VCaP (cell line): ENCODE results near the gene MGAT5.
"Not testable (repeated sequence)": the region's sequence is repeated elsewhere in the genome, so short reads cannot be mapped to it uniquely, and the experiment has no call there.

Experiments
- H3K27ac ChIP-seq: fragments of 450-650 bp; 2 replicates; pipeline ENCODE4 v1.5.1; 2017
- TF ChIP-seq, protein P1 (sequence below): fragments of 450-650 bp; conservative IDR thresholded peaks from 2 replicates; pipeline ENCODE4 v1.5.1; 2017; ENCODE audit warnings: mild to moderate bottlenecking, moderate library complexity

MGAT5 gene

DNA sequence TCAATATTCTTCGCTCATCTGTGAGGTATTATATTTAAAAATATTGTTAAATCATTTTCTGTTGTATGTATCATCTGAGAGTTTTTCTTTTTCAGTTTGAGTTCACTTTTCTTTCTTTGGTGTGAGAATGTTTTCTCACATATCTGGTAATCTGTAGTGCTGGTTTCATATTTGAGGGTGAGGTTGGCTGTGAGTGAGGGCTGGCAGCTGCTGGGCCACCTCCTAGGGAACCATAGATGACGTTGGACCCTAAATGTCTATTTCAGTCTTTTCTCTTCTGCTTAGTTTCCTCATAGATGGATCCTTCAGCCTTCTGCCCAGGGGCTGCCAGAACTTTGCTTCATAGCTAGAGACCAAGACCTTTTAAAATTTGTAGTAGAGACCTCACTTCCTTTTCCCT, 33.5 kb downstream of the MGAT5 start:
- no peak overlapping the region for H3K27ac ChIP-seq
- TF ChIP-seq, protein P1, sequence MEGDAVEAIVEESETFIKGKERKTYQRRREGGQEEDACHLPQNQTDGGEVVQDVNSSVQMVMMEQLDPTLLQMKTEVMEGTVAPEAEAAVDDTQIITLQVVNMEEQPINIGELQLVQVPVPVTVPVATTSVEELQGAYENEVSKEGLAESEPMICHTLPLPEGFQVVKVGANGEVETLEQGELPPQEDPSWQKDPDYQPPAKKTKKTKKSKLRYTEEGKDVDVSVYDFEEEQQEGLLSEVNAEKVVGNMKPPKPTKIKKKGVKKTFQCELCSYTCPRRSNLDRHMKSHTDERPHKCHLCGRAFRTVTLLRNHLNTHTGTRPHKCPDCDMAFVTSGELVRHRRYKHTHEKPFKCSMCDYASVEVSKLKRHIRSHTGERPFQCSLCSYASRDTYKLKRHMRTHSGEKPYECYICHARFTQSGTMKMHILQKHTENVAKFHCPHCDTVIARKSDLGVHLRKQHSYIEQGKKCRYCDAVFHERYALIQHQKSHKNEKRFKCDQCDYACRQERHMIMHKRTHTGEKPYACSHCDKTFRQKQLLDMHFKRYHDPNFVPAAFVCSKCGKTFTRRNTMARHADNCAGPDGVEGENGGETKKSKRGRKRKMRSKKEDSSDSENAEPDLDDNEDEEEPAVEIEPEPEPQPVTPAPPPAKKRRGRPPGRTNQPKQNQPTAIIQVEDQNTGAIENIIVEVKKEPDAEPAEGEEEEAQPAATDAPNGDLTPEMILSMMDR = no peak

DNA sequence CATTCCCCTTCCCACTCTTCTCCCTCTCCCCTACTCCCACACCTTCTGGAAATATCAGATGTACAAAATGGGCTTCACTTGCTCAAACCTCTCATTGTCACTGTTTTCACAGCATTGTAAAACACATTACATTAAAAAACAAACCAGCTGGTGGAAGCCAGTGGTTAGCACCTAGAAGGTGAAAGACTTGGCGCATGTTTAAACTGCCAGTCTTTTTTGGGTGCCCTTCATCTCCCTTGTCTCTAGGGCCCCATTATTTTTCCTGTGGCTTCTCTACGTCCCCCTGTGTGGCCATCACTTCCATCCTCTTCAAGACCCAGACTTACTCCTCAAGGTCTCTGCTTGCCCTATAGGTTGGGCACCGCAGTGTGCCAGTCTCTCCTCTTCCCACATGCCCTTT, 34.9 kb downstream of the MGAT5 start:
- TF ChIP-seq, protein P1 = no peak
- no peak overlapping the region for H3K27ac ChIP-seq

DNA sequence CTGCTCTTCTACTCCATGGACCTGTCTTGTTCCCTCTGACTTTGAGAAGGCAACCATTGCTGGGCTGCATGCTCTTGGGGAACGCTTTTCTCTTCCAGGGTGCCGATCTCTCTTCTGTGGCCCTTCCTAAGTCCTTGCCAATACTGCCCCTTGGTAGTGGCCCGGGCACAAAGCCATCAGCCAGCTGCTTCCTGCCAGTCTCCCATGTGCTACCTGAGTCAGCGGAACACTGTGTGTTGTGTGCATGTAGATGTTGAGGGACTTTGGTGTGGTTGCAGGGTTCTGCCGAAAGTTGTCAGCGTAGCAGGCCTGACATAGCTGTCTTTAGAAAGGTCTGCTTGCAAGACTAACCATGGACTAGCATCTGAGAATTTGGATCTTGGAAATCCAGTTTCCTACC, 35.4 kb downstream of the MGAT5 start:
- no peak overlapping the region for H3K27ac ChIP-seq
- TF ChIP-seq, protein P1 = no peak

DNA sequence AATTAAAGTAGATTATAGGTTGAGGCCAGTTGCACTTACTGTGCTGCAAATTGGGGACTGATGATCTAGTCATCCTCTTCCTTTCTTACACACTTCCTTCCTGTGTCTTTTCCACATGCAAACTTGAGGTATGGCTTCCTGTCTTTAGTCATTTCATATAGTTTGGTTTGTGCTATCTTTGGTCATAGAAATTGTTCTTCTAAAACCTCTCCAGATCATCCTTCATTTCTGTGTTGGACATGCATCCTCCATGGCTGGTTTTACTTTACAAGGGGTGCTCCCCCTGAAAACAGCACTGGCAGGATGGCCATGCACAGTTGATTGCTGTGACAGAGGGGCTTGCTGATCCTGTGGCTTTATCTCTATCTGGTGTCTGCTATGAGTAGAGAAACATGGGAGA, 36.5 kb downstream of the MGAT5 start:
- TF ChIP-seq, protein P1 = no peak
- H3K27ac ChIP-seq = no peak overlapping the region

DNA sequence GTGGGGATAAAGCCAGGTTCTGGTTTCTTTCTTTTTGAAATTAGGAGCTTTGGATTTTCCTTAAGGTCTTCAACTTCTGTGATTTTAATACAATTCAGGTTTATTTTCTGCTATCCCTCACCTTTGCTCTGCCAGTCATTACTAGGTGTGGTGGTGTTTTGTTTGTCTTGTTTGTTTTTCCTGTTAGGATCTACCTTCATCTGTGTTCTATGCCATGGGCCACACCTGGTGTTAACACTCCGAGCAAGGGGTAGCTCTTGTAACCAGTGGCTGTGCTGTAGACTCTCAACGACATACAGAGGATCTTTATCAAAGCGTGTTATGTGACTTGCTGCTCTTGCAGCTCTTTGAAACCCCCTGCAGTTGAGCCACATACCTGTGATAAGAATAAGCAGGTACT, 38.6 kb downstream of the MGAT5 start:
- H3K27ac ChIP-seq = no peak overlapping the region
- TF ChIP-seq, protein P1 = no peak

DNA sequence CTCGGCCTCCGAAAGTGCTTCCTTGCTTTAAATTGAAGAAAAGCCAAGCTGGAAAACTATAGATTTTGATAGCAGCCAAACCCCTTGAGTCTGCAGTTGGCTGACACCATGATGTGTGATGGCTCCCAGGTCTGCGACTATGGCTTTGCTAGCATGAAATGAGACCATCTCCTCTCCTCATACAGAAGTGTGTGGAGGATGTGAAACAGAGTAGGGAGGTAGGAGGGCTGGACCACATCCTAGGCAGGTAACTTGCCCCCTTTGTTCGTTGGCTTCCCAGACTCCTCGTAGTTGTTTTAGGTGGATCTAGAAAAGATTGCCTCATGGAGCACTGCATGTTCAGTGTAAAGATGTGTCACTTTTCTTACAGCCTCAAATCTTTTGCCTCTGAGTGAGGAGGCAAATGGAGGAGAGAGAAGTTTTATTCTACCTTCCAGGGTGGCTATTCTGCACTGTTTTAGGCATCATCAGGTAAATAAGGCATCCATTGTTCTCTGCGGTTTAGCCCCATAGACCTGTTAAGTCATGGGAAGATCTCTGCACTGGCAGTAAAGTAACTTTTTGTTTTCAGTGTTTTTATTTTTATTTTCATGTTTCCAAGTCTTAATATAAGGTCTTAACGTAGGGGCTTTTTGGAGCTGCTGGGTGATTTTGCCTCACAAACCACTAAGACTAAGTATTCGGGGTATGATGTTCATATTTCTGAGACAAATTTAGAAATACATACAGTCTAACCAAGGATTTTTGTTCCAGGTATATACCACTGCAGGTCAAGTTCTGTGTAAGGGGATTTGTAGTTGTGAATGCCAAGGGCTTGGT, 40.1 kb downstream of the MGAT5 start:
- TF ChIP-seq, protein P1 = no peak
- no peak overlapping the region for H3K27ac ChIP-seq

DNA sequence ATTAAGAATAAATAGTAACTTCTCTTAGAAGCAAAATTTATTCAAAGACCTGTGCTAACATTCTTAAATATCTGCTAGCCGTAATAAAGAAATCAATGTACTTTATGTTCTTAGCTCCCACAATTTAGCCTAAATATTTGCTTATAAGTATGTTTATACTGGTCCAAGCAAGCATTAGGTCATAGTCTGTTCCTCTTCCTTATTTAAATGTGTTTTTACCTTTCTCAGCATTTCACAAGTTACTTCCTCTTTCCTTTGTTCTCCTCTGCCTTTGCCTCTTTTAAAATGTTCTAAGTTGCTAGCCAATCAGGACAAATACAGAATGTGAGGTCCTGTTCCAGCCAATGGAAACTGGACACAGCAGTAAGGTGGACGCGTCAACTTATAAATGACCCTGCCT, 40.7 kb downstream of the MGAT5 start:
- not testable (repeated sequence) for H3K27ac ChIP-seq

DNA sequence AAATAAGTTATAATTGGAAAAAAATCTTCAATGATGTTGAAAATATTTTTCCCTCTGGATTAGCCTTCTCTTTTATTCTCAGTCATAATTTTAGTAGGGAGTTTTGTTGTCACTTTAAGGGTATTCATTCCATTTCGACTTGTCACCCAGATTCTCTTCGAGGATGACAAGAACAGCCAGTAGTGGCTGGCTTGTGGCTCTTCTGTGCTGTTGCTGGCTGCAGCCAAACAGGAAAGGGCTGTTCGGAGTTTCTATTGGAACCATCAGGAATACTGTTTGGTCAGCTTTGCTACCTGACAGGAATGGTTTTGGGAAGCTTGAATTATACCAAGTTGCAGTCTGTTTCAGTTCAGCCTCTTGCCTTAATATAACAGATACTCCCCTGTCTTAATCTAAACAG, 41.6 kb downstream of the MGAT5 start:
- TF ChIP-seq, protein P1 = no peak
- no peak overlapping the region for H3K27ac ChIP-seq
